ENCODE results near the gene OSBPL3. TPM values are rescaled to one million over a fixed set of nuclear protein-coding genes. Genes with fewer than 3 reads are reported as not detected.

OSBPL3 gene
- total RNA-seq, 1 experiment from 2014 or later: 8.6 TPM

GRCh38 chr7:24966802-24967201, 13.2 kb downstream of the OSBPL3 start:
- DNase-seq: no peak
- no peak overlapping the region for H4K8ac ChIP-seq (replicated peaks; ENCODE audit: insufficient read length, low read depth, low read length)
- H3K27ac Mint-ChIP-seq: no peak overlapping the region; a peak in 1 of 7 replicates
- H3K27me3 ChIP-seq (ENCODE audit: insufficient read depth, low read length): no peaks in the 10 kb centered on the region
- no peaks in the 10 kb centered on the region for H4K20me1 ChIP-seq (ENCODE audit: control insufficient read depth, insufficient read depth, insufficient read length)
- H3K4ac ChIP-seq (ENCODE audit: low read depth, low read length): no peak overlapping the region
- no peak for TF ChIP-seq CTCF (conservative IDR thresholded peaks at IDR 0.05)
- no peak overlapping the region for H3K14ac ChIP-seq (ENCODE audit: insufficient read depth, low read length)
- H3K9ac ChIP-seq (ENCODE audit: extremely low read depth, insufficient read length, low read length): no peak overlapping the region
- H3K18ac ChIP-seq (ENCODE audit: insufficient read length, low read depth, low read length): no peak overlapping the region
- H4K91ac ChIP-seq (ENCODE audit: insufficient read length, low read depth, low read length): no peak overlapping the region
- H3T11ph ChIP-seq (ENCODE audit: low read length): no peak overlapping the region
- no peaks in the 10 kb centered on the region for H3K36me3 Mint-ChIP-seq (ENCODE audit: insufficient read depth in 1 of 3, low read depth in 3 of 3)
- H3K4me2 ChIP-seq (ENCODE audit: insufficient read depth, insufficient read length, low read length): no peak overlapping the region
- peaks cover 11% of the 10 kb centered on the region for H3K4me1 ChIP-seq (ENCODE audit: insufficient read depth, low read length)
- no peak overlapping the region for H3K56ac ChIP-seq (ENCODE audit: insufficient read length, low read depth, low read length)
- no peak overlapping the region for H2BK120ac ChIP-seq (ENCODE audit: low read depth, low read length, poor library complexity, severe bottlenecking)
- no peak overlapping the region for H4K5ac ChIP-seq (ENCODE audit: insufficient read length, low read depth, low read length)
- H2BK12ac ChIP-seq (ENCODE audit: insufficient read length, low read depth, low read length): no peak overlapping the region
- 100% methylated on average over 1 of the region's 1 CpG for WGBS (ENCODE audit: extremely low coverage, insufficient read length, low lambda C conversion rate)
- no peak overlapping the region for H2AFZ ChIP-seq (ENCODE audit: low read length)
- H3K9me3 ChIP-seq (ENCODE audit: control insufficient read depth, low read depth, low read length): no peaks in the 10 kb centered on the region
- H2BK5ac ChIP-seq (ENCODE audit: insufficient read length, low read length): no peak overlapping the region
- H3K23ac ChIP-seq (ENCODE audit: insufficient read length, low read depth, low read length): no peak overlapping the region
- H2BK15ac ChIP-seq (ENCODE audit: low read depth, low read length): no peak overlapping the region
- H3K23me2 ChIP-seq (ENCODE audit: insufficient read length, low read depth, low read length, poor library complexity, severe bottlenecking): no peaks in the 10 kb centered on the region
- no peak overlapping the region for H3K27ac ChIP-seq (ENCODE audit: insufficient read length, low read depth, low read length)
- no peak overlapping the region for H2BK20ac ChIP-seq (ENCODE audit: low read depth, low read length, poor library complexity, severe bottlenecking)
- H3K27me3 Mint-ChIP-seq (ENCODE audit: low read depth): no peaks in the 10 kb centered on the region
- H3K9me3 Mint-ChIP-seq: no peaks in the 10 kb centered on the region
- no peak overlapping the region for H3K4me3 Mint-ChIP-seq
- no peak overlapping the region for H2AK5ac ChIP-seq (ENCODE audit: insufficient read length, low read length)
- peaks cover 25 to 26% of the 10 kb centered on the region in 2 experiments for H3K4me1 Mint-ChIP-seq
- H3K79me1 ChIP-seq (ENCODE audit: insufficient read depth, low read depth, low read length, poor library complexity, severe bottlenecking): peaks cover 3% of the 10 kb centered on the region
- H3K79me2 ChIP-seq (ENCODE audit: insufficient read depth, low read length): no peaks in the 10 kb centered on the region; the same call in 1 of the 2 replicates

Data from H9 (cell line).